ENCODE results near the gene PSMB9. TPM values are rescaled to one million over a fixed set of nuclear protein-coding genes. Genes with fewer than 3 reads are reported as not detected.
"Not testable (repeated sequence)": the region's sequence is repeated elsewhere in the genome, so short reads cannot be mapped to it uniquely, and the experiment has no call there.

Gene PSMB9
- total RNA-seq, result 100 to 1,000 TPM; 112 to 190 (median 182) TPM
- 168 TPM for total RNA-seq (2013)

GRCh38 chr6:32853541-32854375 is at the start of gene PSMB9, which contains the start of gene TAP1:
TSS of gene PSMB9 (plus strand) at chr6:32854192. CDS start at chr6:32854230, 38 bp downstream.
TSS of gene TAP1 (minus strand) at chr6:32853704. CDS start at chr6:32853636, 68 bp downstream.
- DNase-seq (peak; percentile 90 to 98), ATAC-seq (peak; percentile 76 to 92 (median 80))
- intact Hi-C loops (cut with micrococcal nuclease), result loop anchor here (1.0 to 5.0 kb wide), 4 partner anchors 9 to 349 kb away; partner anchors contain the start of genes HSD17B8, PSMB8, RXRB and SLC39A7
- H3K27ac Mint-ChIP-seq, result peak within 1 kb of the TSS; percentile 100
- H3K36me3 Mint-ChIP-seq, result peaks cover 32% of the 10 kb centered on the region
- Histone ChIP-seq H3K4me3 (ENCODE audit: low read length) (peak within 1 kb of the TSS; percentile 95), H3K9me3 (ENCODE audit: control insufficient read depth, insufficient read depth, low read length) (no peaks in the 10 kb centered on the region), H3K4me1 (ENCODE audit: control insufficient read depth, insufficient read depth, low read length) (peaks cover 65% of the 10 kb centered on the region), H3K27ac (ENCODE audit: low read length) (peak within 1 kb of the TSS; percentile 99), H3K27me3 (ENCODE audit: control insufficient read depth, insufficient read depth, low read length) (no peaks in the 10 kb centered on the region), H3K36me3 (ENCODE audit: control insufficient read depth, insufficient read depth, low read length) (peaks cover 60% of the 10 kb centered on the region)
- peak within 1 kb of the TSS; percentile 99 for H3K4me3 Mint-ChIP-seq
- no peaks in the 10 kb centered on the region for H3K27me3 Mint-ChIP-seq (ENCODE audit: low read depth in 2 of 2)
- H3K9me3 Mint-ChIP-seq, result no peaks in the 10 kb centered on the region
- peak; percentile 78 for TF ChIP-seq CTCF (IDR thresholded peaks at IDR 0.05)
- peaks cover 73 to 84% of the 10 kb centered on the region in 2 donors for H3K4me1 Mint-ChIP-seq
- WGBS (ENCODE audit: insufficient coverage), result under 1% methylated on average over 68 of the region's 68 CpGs

- not testable (repeated sequence) for H3K4me1 Mint-ChIP-seq, ATAC-seq, H3K9me3 Mint-ChIP-seq
These were observed 48.6 kb upstream of the PSMB9 start for GRCh38 chr6:32805404-32805803.

GRCh38 chr6:32807020-32807580 is 46.9 kb upstream of the PSMB9 start:
- Histone ChIP-seq H3K36me3 (ENCODE audit: control insufficient read depth, insufficient read depth, low read length) (no peaks in the 10 kb centered on the region), H3K4me1 (ENCODE audit: control insufficient read depth, insufficient read depth, low read length) (peaks cover 8% of the 10 kb centered on the region), H3K9me3 (ENCODE audit: control insufficient read depth, insufficient read depth, low read length) (no peaks in the 10 kb centered on the region), H3K4me3 (ENCODE audit: low read length) (no peak overlapping the region), H3K27me3 (ENCODE audit: control insufficient read depth, insufficient read depth, low read length) (peaks cover 2% of the 10 kb centered on the region), H3K27ac (ENCODE audit: low read length) (no peak overlapping the region)
- TF ChIP-seq CTCF (IDR thresholded peaks at IDR 0.05), result no peak
- Mint-ChIP-seq H3K9me3 (no peaks in the 10 kb centered on the region), H3K27ac (no peak overlapping the region), H3K36me3 (no peaks in the 10 kb centered on the region), H3K4me1 (peaks cover 4 to 6% of the 10 kb centered on the region in 2 donors), H3K4me3 (no peak overlapping the region), H3K27me3 (ENCODE audit: low read depth in 2 of 2) (peaks cover 31 to 44% of the 10 kb centered on the region in 2 donors)
- intact Hi-C loops (cut with micrococcal nuclease), result no loop called here
- no peak for DNase-seq
- ATAC-seq, result peak; percentile 35 to 54 (median 36)
- WGBS (ENCODE audit: insufficient coverage), result 70% methylated on average over 5 of the region's 5 CpGs

More at GRCh38 chr6:32805404-32805803, 48.6 kb upstream of the PSMB9 start:
- H3K36me3 ChIP-seq (ENCODE audit: control insufficient read depth, insufficient read depth, low read length); H3K4me3 ChIP-seq (ENCODE audit: low read length); H3K9me3 ChIP-seq (ENCODE audit: control insufficient read depth, insufficient read depth, low read length); intact Hi-C loops (cut with micrococcal nuclease); H3K27me3 ChIP-seq (ENCODE audit: control insufficient read depth, insufficient read depth, low read length); DNase-seq; H3K36me3 Mint-ChIP-seq; H3K27ac ChIP-seq (ENCODE audit: low read length); H3K4me1 ChIP-seq (ENCODE audit: control insufficient read depth, insufficient read depth, low read length); H3K27ac Mint-ChIP-seq; H3K4me3 Mint-ChIP-seq: not testable (repeated sequence)
- H3K27me3 Mint-ChIP-seq (ENCODE audit: low read depth in 2 of 2), result peaks cover 39 to 58% of the 10 kb centered on the region in 2 donors

GRCh38 chr6:32809171-32809570 is 44.8 kb upstream of the PSMB9 start:
- no peak overlapping the region for H3K4me3 ChIP-seq (ENCODE audit: low read length)
- WGBS (ENCODE audit: insufficient coverage), result no CpG with 5 or more reads among the region's 1 CpG
- peaks cover 4% of the 10 kb centered on the region for H3K36me3 ChIP-seq (ENCODE audit: control insufficient read depth, insufficient read depth, low read length)
- intact Hi-C loops (cut with micrococcal nuclease), result no loop called here
- Mint-ChIP-seq H3K9me3 (no peaks in the 10 kb centered on the region), H3K27me3 (ENCODE audit: low read depth in 2 of 2) (peaks cover 16 to 25% of the 10 kb centered on the region in 2 donors), H3K36me3 (no peaks in the 10 kb centered on the region), H3K4me3 (no peak overlapping the region), H3K4me1 (peaks cover 4 to 6% of the 10 kb centered on the region in 2 donors), H3K27ac (no peak overlapping the region)
- ATAC-seq, result no peak
- no peak for TF ChIP-seq CTCF (IDR thresholded peaks at IDR 0.05)
- H3K27ac ChIP-seq (ENCODE audit: low read length), result no peak overlapping the region
- H3K9me3 ChIP-seq (ENCODE audit: control insufficient read depth, insufficient read depth, low read length), result no peaks in the 10 kb centered on the region
- H3K4me1 ChIP-seq (ENCODE audit: control insufficient read depth, insufficient read depth, low read length), result peaks cover 8% of the 10 kb centered on the region
- peaks cover 2% of the 10 kb centered on the region for H3K27me3 ChIP-seq (ENCODE audit: control insufficient read depth, insufficient read depth, low read length)
- DNase-seq, result no peak

All from natural killer cell (primary cell).